NOMO-1 treated with dmso at 0.1 percent for 144 hours (cell line): ENCODE results near the gene F2RL2.

Experiments
- DNase-seq: peaks from one replicate; lab custom pipeline; 2025; ENCODE audit not compliant: unreplicated experiment; lab: John Stamatoyannopoulos, UW

F2RL2 gene

DNA sequence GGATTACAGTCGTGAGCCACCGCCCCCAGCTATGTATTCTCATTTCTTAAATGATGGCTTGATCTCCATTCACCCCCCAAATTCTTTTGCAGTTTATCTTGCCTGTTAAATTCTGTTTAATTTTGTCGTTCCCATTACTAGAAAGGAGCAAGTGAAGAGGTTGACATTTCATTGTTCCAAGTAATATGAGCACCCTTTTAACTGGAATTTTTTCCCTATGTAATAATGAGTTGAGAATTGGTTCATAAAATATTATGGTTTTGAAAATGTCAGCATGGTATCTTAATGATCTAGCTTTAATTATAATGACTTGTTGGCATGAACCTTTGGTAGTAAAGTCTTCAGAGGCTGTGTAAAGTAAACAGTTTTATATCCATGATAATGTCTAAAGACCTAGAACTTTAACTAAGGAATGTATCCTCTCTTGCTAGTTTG, 37.4 kb downstream of the F2RL2 start:
- DNase-seq, result no peak

DNA sequence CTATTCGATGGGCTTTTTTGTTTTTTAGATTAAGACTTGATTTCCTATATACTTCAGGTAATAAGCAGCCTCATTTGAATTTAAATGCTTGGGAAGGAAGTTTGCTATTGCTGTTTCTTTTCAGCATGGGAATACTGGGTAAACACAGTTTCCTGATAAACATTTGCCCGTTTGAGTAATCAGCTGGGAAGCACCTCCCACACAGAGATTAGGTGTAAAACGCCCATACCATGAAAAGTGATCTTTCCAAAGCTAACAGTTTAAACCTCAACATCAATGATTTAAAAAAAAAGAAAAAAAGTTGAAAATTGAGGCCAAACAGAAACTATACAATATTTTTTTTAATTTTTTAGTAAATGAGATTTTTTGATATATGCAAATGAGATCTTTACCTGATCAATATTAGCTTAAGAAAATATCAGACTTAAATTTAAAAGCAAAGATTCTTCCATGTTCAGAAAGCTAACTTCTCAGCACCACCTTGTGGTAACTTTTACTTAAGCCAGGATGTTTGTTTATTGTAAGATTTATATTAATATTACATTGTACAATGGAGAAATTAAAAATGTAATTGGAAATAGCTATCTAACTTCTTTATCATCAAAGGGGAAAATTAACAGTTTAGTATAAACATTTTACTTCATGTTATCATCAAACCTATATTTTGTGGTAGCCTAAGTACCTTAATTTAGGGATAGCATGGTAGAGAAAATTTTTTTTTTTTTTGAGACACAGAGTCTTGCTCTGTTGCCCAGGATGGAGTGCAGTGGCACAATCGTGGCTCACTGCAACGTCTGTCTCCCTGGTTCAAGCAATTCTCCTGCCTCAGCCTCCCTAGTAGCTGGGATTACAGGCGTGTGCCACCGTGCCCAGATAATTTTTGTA, 39.8 kb downstream of the F2RL2 start:
- DNase-seq, result no peak

DNA sequence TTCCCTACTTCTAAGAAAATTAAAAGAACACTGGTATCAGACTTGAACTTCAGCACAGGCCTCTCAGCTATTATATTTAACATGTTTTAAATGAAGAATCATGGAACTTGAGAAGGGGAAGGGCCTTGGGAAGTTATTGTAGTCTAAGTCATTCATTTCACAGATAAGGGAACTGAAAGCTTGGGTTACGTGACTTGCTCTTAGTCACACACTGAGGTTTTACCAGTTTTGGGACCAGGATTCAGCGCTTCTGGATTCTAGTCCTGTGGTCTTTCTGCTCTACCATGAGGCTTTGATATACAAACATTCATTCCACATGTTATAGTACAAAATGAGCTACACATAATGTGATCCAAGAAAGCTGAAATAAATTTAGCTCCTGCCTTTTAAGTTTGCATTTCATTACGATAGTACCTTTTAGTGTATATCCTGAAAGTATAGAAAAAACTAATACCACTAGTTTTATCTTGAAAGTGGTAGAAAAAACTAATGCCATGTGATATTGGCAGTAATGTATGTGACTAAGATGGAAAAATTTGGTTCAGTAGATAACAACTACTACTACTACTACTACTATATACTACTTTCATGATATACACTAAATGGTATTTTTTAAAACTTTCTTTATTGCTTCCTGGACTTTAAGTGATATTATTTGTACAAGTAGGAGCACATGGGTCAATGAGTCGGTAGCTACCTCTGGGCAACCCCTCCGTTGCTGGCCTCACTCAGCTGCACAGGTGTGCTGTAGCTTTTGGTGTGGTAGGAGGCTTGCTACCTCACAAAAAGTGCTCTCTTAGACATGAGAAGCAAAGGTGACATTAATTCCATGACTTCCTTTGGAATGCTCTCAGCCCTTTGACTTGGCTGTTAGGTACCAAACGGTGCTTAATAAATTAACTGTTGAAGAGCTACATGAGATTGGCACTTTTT, 40.7 kb downstream of the F2RL2 start:
- DNase-seq, result peak; percentile 89

DNA sequence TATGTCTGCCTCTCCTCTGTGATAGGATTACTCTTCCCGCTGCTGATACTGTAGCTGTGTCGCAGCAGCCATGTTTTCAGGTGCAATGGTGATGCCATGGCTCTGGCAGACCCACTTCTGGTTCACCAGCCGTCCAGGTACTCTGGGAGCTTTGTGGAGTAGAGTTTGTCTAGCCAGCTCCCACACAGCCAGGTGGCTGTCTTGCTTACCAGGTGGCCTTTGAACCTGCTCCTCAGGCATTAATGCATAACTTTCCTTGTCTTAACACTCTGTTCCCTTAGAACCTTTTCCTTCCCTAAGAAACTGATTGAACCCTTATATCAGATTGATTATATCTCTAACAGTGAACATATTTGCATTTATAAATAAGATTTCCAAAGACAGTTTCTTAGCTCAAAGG, 42.2 kb downstream of the F2RL2 start:
- DNase-seq, result no peak

DNA sequence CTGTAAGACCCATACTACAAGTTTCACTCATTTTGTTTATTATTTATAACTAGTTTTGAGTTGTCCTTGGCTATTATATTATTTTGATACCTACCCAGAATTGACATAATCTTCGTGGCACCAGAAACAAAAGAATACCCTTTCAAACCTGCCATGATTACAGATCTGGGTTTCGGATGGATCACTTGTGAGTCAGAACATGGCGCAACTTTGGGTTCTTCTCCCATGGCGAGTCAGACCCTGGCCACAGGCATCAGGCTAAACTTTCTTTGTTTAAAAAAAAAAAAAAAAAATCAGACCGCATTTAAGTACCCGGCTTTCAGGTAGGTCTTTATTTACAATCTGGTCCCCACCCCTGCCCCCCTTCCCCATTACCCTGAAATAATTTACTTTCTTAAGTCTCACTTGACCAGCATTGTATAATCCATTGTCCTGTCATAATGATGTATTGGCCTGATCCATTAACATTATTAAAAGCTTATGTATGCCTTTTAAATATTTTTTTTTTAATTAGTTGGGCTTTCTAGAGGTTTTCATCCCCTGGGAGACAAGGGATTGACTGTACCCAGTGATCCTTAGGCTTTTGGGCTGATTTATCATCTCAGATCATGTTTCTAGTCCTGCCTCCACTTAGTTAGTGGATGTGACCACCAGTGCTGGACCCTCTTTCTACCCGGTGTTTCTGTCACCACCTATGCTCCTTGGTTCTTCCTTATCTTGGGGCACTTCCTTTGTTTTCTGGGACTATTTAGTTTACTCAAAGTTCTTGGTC, 43.9 kb downstream of the F2RL2 start:
- no peak for DNase-seq

DNA sequence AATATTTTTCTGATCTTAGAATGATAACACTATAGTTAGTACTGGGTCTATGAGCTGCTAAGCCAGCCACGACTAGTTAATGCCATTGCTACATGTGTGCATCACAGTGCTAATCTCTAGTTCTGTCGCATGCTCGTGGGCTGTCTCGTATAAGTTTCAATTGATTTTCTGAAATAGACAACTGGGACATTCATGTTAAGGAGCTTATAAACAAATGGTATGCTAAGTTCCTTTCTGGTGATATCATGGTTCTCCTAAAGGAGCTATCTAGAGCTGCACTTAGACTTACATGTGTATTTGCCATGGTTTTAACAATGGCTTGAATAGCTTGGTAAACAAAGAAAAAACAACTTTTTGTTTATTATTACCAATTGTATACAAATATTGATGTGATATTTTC, 46.2 kb downstream of the F2RL2 start:
- no peak for DNase-seq

DNA sequence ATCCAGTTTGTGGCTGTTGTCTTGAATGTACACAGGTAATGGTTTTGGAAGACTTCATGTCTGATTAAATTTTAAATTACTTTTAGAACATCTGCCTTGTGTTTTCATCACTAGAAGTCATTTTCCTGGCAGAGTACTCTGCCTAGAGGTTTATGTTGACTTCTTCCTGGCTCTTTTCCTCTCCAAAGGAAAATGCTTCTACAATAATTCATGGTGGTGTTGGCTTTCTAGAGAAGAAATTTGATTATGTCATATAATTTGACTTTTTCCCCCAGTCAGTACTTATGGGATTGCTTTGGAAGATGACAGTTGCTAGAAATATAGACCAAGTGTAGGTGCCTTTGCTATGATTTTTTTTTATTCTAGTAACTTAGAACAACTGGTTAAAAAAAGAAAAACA, 46.8 kb downstream of the F2RL2 start:
- DNase-seq, result no peak

DNA sequence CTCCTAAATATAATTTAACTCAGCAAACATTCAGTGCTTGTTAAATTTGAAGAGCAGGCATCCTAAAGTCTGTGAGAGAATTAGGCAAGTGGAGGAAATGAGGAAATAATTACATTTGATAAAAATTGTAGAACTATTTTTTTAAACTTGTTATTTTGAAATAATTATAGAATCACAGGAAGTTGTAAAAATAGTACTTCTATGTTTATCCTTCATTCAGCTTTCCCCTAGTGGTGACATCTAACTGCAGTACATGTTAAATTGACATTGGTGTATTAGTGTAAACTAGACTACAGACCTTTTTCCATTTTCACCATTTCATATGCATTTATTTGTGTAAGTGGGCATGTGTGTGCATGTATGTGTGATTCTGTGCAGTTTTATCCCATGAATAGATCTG, 51.6 kb downstream of the F2RL2 start:
- DNase-seq, result no peak

DNA sequence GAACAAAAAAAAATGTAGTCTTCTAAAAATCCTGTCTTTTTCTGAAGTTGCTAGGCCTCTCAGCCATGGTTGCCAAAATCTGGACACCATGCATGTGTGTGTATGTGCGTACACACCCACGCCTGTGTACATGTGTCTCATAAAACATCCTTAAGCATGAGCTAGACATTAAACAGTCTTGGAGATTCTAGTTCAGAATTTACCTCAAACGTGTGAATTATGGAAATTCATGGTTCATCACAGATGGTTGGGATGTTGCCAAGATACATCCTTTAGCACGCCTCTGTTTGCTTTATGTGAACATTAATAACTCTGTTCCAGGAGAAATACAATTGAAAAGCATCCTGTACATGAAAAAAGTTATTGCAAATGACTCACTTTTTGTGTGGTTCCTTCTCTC, 53.0 kb downstream of the F2RL2 start:
- no peak for DNase-seq
